Lung (tissue), 12 donors: Measurements from ENCODE around the gene CIAPIN1. TPM values are rescaled to one million over a fixed set of nuclear protein-coding genes. Genes with fewer than 3 reads are reported as not detected.

Experiments used
- ATAC-seq: fragments of 200-7000 bp; cut with Tn5 transposase; one replicate; pipeline ENCODE4 v1.9.1; 2020; ENCODE audit warnings: moderate number of reproducible peaks; ENCODE audit not compliant: insufficient read depth, low FRiP score
- DNase-seq, 3 donors: peaks; one replicate each; pipeline ENCODE4 v3.0.0-alpha.2; 2013 to 2017
- H3K27ac ChIP-seq, 2 donors: one replicate each; pipeline ENCODE4 v1.5.1; 2013; ENCODE audit warnings: mild to moderate bottlenecking in 2 of 2, moderate library complexity in 2 of 2, control low read depth in 1 of 2, inconsistent platforms in 1 of 2, low read depth in 1 of 2, low read length in 1 of 2
- H3K27me3 ChIP-seq, 3 donors: one replicate each; pipeline ENCODE4 v1.5.1; 2013; ENCODE audit warnings: low read length in 2 of 3; ENCODE audit not compliant: control insufficient read depth in 3 of 3, insufficient read depth in 3 of 3
- H3K36me3 ChIP-seq, 4 donors: one replicate each; pipeline ENCODE4 v1.5.1; 2013; ENCODE audit warnings: low read length in 4 of 4, mild to moderate bottlenecking in 1 of 4, moderate library complexity in 1 of 4; ENCODE audit not compliant: control insufficient read depth in 4 of 4, insufficient read depth in 4 of 4
- H3K4me1 ChIP-seq, 5 donors: one replicate each; pipeline ENCODE4 v1.5.1; 2013; ENCODE audit warnings: low read length in 5 of 5, mild to moderate bottlenecking in 2 of 5, moderate library complexity in 1 of 5; ENCODE audit not compliant: control insufficient read depth in 5 of 5, insufficient read depth in 5 of 5
- H3K4me3 ChIP-seq: one replicate; pipeline ENCODE4 v1.5.1; 2013; ENCODE audit warnings: mild to moderate bottlenecking, control low read depth, moderate library complexity
- H3K9ac ChIP-seq, 2 donors: one replicate each; pipeline ENCODE4 v1.5.1; 2013; ENCODE audit warnings: low read length in 2 of 2, control low read depth in 1 of 2; ENCODE audit not compliant: insufficient read depth in 1 of 2
- H3K9me3 ChIP-seq, 4 donors: one replicate each; pipeline ENCODE4 v1.5.1; 2013; ENCODE audit warnings: low read length in 3 of 4, mild to moderate bottlenecking in 1 of 4, moderate library complexity in 1 of 4; ENCODE audit not compliant: control insufficient read depth in 4 of 4, insufficient read depth in 3 of 4
- WGBS, 2 donors: extraction: QIAGEN DNeasy Blood & Tissue Kit; methylation state at CpG; one replicate each; pipeline ENCODE4 v1.1.7; 2013; 5-methylcytosine and 5-hydroxymethylcytosine counted together
- polyA plus RNA-seq, 2 donors: library from polyadenylated mRNA; stranded (reverse); fragments of 200-250 nt; gene quantifications; one replicate each; pipeline ENCODE4 v1.2.1, GENCODE V29; 2013
- total RNA-seq, 2 donors: library from RNA; depleted of rRNA in 1 of 2; stranded (reverse); fragments of >200 nt in 1 of 2; gene quantifications; one replicate each; pipeline ENCODE4 v1.2.1, GENCODE V29; 2014 to 2021
- TF ChIP-seq, protein P1 (sequence below): IDR thresholded peaks from 2 replicates; pipeline ENCODE4 v1.5.1; 2012; ENCODE audit warnings: mild to moderate bottlenecking; ENCODE audit errors: control extremely low read depth, extremely low read depth
- donor health status: control.
- donor health status: control.
- donor health status: Bipolar disorder and iron deficiency.
- donor health status: healthy.
- donor health status: DM: yes; HTN: yes; CAD: no.

Gene CIAPIN1
- total and polyA plus RNA-seq, 4 donors: 24.0 to 69.6 (median 37.7) TPM

DNA sequence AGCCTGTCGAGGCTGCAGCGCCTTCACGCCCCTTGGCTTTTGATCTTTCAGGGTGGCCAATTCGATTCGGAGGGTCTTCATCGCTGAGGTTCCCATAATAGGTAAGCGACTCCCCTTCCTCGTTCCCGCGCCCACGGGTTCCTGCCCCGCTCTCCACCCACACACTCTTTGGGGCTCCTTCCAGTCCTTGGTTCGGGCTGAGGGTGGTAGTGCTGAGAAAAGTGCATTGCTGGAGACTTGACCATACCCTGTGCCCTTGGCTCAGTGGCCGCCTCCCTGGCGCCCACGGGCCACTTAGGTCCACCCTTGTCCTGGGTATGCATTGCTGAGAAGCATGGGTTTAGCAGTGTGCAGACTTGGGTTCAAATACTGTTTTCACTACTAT is 15.8 kb upstream of the CIAPIN1 start:
- Histone ChIP-seq H3K36me3 (peaks cover 12 to 34% (median 32%) of the 10 kb centered on the region in 4 donors), H3K4me3 (peak overlapping the region; percentile 93), H3K9me3 (no peaks in the 10 kb centered on the region), H3K4me1 (peaks cover 0 to 12% (median 4%) of the 10 kb centered on the region in 5 donors), H3K27ac (peak overlapping the region in 1 of 2 donors; percentile 82), H3K9ac (peak overlapping the region; percentile 56 to 76), H3K27me3 (no peaks in the 10 kb centered on the region)
- ATAC-seq: no peak
- TF ChIP-seq, protein P1, sequence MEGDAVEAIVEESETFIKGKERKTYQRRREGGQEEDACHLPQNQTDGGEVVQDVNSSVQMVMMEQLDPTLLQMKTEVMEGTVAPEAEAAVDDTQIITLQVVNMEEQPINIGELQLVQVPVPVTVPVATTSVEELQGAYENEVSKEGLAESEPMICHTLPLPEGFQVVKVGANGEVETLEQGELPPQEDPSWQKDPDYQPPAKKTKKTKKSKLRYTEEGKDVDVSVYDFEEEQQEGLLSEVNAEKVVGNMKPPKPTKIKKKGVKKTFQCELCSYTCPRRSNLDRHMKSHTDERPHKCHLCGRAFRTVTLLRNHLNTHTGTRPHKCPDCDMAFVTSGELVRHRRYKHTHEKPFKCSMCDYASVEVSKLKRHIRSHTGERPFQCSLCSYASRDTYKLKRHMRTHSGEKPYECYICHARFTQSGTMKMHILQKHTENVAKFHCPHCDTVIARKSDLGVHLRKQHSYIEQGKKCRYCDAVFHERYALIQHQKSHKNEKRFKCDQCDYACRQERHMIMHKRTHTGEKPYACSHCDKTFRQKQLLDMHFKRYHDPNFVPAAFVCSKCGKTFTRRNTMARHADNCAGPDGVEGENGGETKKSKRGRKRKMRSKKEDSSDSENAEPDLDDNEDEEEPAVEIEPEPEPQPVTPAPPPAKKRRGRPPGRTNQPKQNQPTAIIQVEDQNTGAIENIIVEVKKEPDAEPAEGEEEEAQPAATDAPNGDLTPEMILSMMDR: no peak
- no peak for DNase-seq
- WGBS, 2 donors: 1% methylated on average over 13 to 16 of the region's 16 CpGs

DNA sequence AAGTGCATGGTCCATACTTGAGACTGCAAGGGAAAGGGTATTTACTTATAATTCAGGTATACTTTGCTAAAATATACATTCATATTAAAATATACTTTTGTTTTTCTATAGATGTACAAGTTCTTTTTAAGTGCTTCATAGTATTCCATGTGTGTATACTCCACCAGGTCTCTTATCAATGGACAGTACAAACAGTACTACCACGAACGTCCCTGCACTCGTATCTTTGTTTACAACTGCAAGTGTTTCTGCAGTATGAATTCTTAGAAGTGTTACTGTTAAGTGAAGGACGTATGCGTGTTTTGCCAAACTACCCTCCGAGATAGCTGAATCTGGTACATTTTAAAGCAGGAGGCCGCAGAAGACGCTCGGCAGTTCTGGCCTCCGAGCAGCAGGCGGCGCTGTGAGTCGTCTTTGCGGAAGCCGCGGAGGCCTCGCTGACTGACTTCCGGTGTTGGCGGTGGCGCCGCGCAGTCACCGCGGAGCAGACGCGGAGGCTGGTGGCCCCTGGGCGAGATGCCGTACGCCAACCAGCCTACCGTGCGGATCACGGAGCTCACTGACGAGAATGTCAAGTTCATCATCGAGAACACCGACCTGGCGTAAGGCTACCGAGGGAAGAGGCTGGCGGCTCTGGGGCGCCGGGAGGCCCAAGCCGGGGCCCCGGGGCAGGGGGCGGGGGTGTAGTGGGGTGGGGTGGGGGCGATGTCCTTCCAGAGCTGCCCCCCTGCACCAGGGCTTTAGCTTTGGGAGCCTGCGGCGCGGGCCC is 15.2 kb upstream of the CIAPIN1 start, which contains the start of gene POLR2C:
Gene POLR2C, plus strand, starts transcription at position 471 of the 769 bp plus-strand sequence. Its CDS starts 46 bp downstream, at position 517.
- ATAC-seq (peak; percentile 96), DNase-seq (peak; percentile 86 to 92 (median 90))
- Histone ChIP-seq H3K27ac (peak within 1 kb of the TSS in 1 of 2 donors; percentile 84), H3K9me3 (no peaks in the 10 kb centered on the region), H3K27me3 (no peaks in the 10 kb centered on the region), H3K36me3 (peaks cover 15 to 36% (median 36%) of the 10 kb centered on the region in 4 donors), H3K4me3 (peak within 1 kb of the TSS; percentile 93), H3K4me1 (peaks cover 0 to 12% (median 4%) of the 10 kb centered on the region in 5 donors), H3K9ac (peak within 1 kb of the TSS; percentile 56 to 76)
- WGBS, 2 donors: 1 to 3% methylated on average over 44 to 47 of the region's 47 CpGs
- TF ChIP-seq, protein P1: peak; percentile 90

DNA sequence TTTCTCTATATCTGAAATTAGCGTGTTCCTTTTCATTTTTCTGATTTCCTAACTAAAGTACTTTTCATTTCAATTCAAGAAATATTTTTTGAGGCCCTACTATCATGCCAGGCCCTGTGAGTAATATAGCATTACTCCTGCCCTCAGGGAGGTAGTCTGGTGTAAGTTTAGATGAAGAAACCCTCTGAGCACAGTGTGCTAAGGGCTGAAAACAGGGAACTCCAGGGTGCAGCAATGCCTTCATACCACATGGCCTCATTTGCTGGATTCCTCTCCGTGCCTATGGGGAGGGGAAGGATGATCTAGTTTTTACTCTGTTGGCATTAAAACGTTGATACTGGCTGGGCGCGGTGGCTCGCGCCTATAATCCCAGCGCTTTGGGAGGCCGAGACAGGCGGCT is 4.8 kb upstream of the CIAPIN1 start:
- Histone ChIP-seq H3K4me3 (no peak overlapping the region), H3K27me3 (no peaks in the 10 kb centered on the region), H3K9ac (no peak overlapping the region), H3K4me1 (peaks cover 0 to 5% (median 0%) of the 10 kb centered on the region in 5 donors), H3K36me3 (peaks cover 10 to 28% (median 18%) of the 10 kb centered on the region in 4 donors), H3K9me3 (no peaks in the 10 kb centered on the region), H3K27ac (no peak overlapping the region)
- DNase-seq (no peak), ATAC-seq (no peak)
- TF ChIP-seq, protein P1: no peak
- 92 to 96% methylated on average over 10 of the region's 10 CpGs for WGBS, 2 donors
